Mesodermal cell (in vitro differentiated cells): ENCODE data around the gene ZNF160.
"Not testable (repeated sequence)": the region's sequence is repeated elsewhere in the genome, so short reads cannot be mapped to it uniquely, and the experiment has no call there.

Source experiments
- H3K27ac ChIP-seq: 2 replicates; pipeline ENCODE4 v1.7.0; 2013; ENCODE audit warnings: mild to moderate bottlenecking, low read depth, low read length, moderate library complexity; ENCODE audit not compliant: severe bottlenecking
- H3K36me3 ChIP-seq: 2 replicates; pipeline ENCODE4 v1.7.1; 2013; ENCODE audit warnings: mild to moderate bottlenecking, low read length, moderate library complexity; ENCODE audit not compliant: control insufficient read depth, insufficient read depth
- H3K4me1 ChIP-seq: one replicate; pipeline ENCODE4 v1.7.1; 2013; ENCODE audit warnings: mild to moderate bottlenecking, low read length; ENCODE audit not compliant: insufficient read depth, control insufficient read depth, poor library complexity, severe bottlenecking
- H3K4me3 ChIP-seq: 2 replicates; pipeline ENCODE4 v1.7.0; 2013; ENCODE audit warnings: low read length, control low read depth, mild to moderate bottlenecking; ENCODE audit not compliant: insufficient read depth, poor library complexity, severe bottlenecking; ENCODE audit errors: extremely low read depth
- H3K9me3 ChIP-seq: 2 replicates; pipeline ENCODE4 v1.7.1; 2013; ENCODE audit warnings: mild to moderate bottlenecking, low read length, moderate library complexity; ENCODE audit not compliant: control insufficient read depth
- WGBS, 2 experiments: methylation state at CpG; one replicate each; pipeline ENCODE4 v1.1.5; 2013; ENCODE audit warnings: missing lambda C conversion rate in 2 of 2; ENCODE audit not compliant: insufficient coverage in 2 of 2; 5-methylcytosine and 5-hydroxymethylcytosine counted together

ZNF160 gene

DNA sequence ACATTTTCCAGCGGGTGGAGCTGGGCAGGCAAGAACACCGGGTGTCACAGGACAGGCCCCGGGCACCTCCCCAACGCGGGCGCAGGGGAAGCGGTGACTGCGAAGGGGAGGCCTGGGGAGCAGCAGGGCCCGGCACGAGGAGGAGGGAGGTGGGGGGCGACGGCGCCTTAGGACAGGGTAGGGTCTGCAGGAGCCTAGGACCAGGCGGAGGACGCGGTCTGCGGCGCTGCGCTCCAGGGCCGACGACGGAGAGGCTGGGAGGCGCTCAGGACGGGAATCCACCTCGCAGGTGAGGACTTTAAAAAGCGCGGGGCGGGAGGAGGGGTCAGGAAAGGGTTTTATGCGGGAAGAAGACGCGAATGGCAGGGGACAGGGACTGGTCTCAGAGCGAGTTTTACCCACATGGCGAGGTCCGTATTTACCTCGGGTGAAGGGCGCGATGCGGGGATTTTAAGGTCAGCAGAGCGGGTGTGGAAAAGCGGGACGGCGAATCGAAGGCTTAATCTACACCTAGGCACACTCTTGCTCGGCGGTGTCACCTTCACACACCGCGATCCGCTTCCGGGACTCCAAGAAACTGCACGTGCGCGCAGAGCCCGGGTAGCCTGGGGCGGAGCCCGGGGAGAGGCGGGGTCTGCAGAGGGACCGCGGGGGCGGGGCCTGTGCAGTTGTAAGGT is 45.2 kb downstream of the ZNF160 start:
- no peaks in the 10 kb centered on the region for H3K4me1 ChIP-seq
- peaks cover 34% of the 10 kb centered on the region for H3K9me3 ChIP-seq
- 47 to 51% methylated on average over 51 to 53 of the region's 59 CpGs for WGBS, 2 experiments
- H3K4me3 ChIP-seq: no peak overlapping the region
- no peaks in the 10 kb centered on the region for H3K36me3 ChIP-seq
- H3K27ac ChIP-seq: no peak overlapping the region

DNA sequence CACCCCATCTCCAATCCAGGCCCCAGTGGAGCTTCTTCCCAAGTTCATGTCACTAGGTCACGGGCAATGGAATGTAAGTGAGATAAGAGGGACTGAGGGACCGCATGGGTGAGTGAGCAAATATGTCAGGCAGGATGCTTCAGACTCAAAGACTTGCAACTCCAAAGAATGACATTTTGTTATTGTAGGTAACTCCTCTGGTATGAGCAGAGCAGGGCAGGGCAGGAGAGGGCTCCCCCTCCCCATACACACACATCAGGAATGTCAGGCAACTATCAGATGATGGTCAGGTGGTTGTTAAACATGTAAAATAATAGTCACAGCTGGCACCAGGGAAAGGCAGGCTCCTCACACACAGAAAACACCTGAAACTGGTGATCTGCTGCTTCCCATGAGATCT is 48.1 kb downstream of the ZNF160 start:
- Histone ChIP-seq H3K4me3 (no peak overlapping the region), H3K27ac (no peak overlapping the region), H3K36me3 (no peaks in the 10 kb centered on the region), H3K4me1 (no peaks in the 10 kb centered on the region), H3K9me3 (peaks cover 37% of the 10 kb centered on the region)
- WGBS, 2 experiments: 50% methylated on average over 2 of the region's 2 CpGs; no CpG with 5 or more reads in 1 of the 2 experiments

DNA sequence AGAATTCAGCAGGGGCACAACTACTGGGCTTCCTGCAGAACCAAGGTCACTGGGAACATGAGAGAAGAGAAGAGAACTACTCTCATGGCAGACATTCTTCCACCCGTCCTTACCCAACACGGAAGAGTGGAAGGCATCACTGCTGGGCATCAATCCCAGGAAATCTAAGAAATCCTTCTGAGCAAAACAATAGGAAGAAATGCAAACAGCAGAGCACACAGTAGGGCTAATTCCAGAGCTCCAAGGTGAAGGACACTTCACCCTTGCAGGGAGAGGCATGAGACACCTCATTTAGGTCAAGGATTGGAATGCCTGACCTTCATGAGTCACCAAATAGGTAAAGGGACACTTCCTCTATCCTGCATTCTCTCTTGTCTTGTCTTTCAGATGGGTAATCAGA is 55.8 kb downstream of the ZNF160 start:
- no peaks in the 10 kb centered on the region for H3K4me1 ChIP-seq
- peaks cover 24% of the 10 kb centered on the region for H3K9me3 ChIP-seq
- no peaks in the 10 kb centered on the region for H3K36me3 ChIP-seq
- no peak overlapping the region for H3K4me3 ChIP-seq
- H3K27ac ChIP-seq: no peak overlapping the region
- 86 to 100% methylated on average over 1 to 2 of the region's 2 CpGs for WGBS, 2 experiments

DNA sequence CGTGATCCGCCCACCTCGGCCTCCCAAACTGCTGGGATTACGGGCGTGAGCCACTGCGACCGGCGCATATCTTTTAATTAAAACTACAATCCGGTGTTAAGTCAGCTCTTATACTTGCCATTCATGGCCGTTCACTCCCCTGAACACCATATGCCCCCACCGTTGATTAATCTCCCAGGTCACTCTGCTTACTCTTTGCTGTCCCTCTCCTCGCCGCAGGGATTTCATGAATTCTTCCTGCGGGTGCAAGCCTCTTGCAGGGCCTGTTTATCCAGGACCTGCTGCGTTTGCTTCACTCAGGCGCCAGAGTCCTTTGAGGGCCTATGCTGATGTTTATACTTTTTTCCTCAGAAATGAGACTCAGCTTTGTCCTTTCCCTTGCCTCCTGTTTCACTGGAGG is 57.7 kb downstream of the ZNF160 start:
- Histone ChIP-seq H3K36me3 (no peaks in the 10 kb centered on the region), H3K4me3 (no peak overlapping the region), H3K27ac (no peak overlapping the region), H3K4me1 (no peaks in the 10 kb centered on the region), H3K9me3 (peaks cover 16% of the 10 kb centered on the region)
- 82 to 89% methylated on average over 16 of the region's 16 CpGs for WGBS, 2 experiments

DNA sequence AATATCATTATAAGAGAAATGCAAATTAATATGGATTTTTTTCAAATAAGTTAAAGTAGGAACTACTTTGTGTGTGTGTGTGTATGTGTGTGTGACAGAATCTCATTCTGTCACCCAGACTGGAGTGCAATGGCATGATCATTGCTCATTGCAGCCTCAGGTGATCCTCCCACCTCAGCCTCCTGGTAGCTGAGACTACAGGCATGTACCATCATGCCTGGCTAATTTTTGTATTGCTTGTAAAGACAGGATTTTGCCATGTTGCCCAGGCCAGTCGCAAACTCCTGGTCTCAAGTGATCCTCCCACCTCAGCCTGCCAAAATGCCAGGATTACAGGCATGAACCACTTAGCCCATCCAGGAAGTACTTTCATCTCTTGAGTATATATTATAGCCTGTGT is 61.9 kb downstream of the ZNF160 start:
- H3K4me1 ChIP-seq: no peaks in the 10 kb centered on the region
- no CpG with 5 or more reads among the region's 1 CpG for WGBS, 2 experiments
- H3K4me3 ChIP-seq: no peak overlapping the region
- no peaks in the 10 kb centered on the region for H3K36me3 ChIP-seq
- H3K27ac ChIP-seq: no peak overlapping the region
- peaks cover 20% of the 10 kb centered on the region for H3K9me3 ChIP-seq

DNA sequence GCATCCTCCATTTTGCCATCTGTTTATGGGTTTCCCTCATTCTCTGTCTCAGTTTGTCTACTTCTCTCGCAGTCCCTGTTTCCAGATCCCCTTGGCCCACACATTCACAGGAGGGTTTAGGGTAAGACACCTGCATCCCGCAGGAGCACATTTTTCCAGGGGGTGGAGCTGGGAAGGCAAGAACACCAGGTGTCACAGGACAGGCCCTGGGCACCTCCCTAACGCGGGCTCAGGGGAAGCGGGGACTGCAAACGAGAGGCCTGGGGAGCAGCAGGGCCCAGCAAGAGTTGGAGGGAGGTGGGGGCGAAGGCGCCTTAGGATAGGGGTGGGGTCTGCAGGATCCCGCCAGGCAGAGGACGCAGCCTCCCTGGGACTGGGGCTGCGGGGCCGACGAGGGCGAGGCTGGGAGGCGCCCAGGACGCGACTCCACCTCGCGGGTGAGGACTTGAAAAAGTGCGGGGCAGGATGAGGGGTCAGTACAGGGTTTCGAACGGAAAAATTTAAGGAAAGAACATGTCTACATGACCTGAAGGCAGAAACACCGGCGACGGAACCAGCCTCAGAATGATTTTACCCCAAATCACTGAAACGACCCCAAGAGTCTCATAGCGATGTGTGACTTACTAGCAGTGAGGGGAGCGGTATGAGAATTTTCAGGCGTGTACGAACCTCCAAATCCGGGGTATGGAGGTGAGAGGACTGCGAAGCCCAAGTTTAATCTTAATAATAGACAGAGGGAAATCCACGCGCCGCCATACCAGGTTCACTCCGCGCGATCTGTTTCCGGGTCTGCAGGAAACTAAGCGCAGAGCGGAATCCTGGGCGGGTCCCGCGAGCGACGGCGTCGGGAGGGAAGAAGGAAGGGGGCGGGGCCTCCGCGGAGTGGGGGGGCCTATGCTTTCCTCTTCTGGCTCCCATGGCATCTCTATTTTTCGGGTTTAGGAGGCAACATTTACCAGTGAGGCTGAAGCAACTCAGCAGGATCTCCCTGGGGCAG is 65.8 kb downstream of the ZNF160 start:
- H3K4me1 ChIP-seq: no peaks in the 10 kb centered on the region
- peaks cover 21% of the 10 kb centered on the region for H3K9me3 ChIP-seq
- no peak overlapping the region for H3K27ac ChIP-seq
- 39 to 52% methylated on average over 38 to 47 of the region's 52 CpGs for WGBS, 2 experiments
- peak overlapping the region; percentile 50 for H3K4me3 ChIP-seq
- H3K36me3 ChIP-seq: no peaks in the 10 kb centered on the region

DNA sequence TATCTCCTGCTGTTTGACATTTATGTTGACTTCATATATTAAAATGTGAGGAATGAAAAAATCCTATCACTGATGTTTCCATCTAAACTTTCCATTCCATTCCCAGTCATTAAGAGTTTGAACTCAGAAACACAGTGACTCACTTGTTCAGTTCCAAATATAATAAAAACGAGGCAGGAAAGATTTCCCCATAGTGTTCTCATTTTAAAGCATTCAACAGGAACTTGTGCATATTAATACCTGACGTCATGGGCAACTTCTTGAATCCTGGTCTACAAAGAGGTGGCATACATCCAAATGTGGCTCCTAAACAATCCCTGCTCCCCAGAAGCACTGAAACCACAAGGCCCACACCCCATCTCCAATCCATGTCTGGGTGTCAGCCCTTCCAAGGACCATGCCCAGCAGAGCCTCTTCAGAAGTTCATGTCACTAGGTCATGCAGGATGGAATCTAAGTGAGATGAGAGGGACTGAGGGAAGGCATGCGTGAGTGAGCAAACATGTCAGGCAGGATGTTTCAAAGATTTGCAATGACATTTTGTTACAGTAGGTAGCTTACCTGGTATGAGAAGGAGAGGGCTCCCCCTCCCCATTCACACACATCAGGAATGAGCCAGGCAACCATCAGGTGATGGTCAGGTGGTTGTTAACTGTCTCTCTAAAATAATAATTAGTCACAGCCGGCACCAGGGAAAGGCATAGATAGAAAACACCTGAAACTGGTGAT is 68.1 kb downstream of the ZNF160 start:
- Histone ChIP-seq H3K4me1 (no peaks in the 10 kb centered on the region), H3K9me3 (peaks cover 21% of the 10 kb centered on the region), H3K27ac (no peak overlapping the region), H3K4me3 (no peak overlapping the region), H3K36me3 (no peaks in the 10 kb centered on the region)
- WGBS, 2 experiments: 82 to 83% methylated on average over 2 of the region's 4 CpGs

DNA sequence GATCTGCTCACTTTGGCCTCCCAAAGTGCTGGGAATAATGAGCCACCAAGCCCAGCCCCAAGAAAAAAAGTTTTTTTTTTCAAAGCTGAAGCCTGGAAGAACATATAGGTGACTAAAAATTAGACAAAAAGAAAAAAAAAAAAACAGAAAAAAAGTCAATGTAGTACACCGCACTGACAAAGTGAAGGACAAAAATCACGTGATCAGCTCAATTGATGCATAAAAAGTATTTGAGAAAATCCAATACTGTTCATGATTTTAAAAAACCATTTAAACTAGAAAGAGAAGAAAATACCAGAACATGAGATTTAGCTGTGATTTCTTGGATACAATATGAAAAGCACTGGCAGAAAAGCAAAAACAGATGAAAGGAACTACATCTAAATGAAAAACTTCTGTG is 69.2 kb downstream of the ZNF160 start:
- Histone ChIP-seq H3K9me3 (peaks cover 18% of the 10 kb centered on the region), H3K36me3 (no peaks in the 10 kb centered on the region), H3K4me3 (no peak overlapping the region), H3K27ac (no peak overlapping the region), H3K4me1 (no peaks in the 10 kb centered on the region)
- WGBS, 2 experiments: no CpG with 5 or more reads among the region's 2 CpGs

DNA sequence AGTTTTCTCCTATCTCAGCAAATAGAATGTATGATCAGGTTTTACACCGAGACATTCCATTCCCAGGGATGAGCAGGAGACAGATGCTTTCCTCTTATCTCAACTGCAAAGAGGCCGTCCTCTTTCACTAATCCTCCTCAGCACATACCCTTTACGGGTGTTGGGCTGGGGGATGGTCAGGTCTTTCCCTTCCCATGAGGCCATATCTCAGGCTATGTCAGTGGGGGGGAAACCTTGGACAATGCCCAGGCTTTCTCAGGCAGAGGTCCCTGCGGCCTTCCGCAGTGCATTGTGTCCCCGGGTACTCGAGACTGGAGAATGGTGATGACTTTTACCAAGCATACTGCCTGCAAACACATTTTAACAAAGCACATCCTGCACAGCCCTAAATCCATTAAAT is 74.9 kb downstream of the ZNF160 start:
- H3K27ac ChIP-seq: peak overlapping the region; percentile 23
- H3K4me1 ChIP-seq, H3K36me3 ChIP-seq, H3K4me3 ChIP-seq, H3K9me3 ChIP-seq: not testable (repeated sequence)
- WGBS, 2 experiments: 28 to 71% methylated on average over 1 to 2 of the region's 7 CpGs

DNA sequence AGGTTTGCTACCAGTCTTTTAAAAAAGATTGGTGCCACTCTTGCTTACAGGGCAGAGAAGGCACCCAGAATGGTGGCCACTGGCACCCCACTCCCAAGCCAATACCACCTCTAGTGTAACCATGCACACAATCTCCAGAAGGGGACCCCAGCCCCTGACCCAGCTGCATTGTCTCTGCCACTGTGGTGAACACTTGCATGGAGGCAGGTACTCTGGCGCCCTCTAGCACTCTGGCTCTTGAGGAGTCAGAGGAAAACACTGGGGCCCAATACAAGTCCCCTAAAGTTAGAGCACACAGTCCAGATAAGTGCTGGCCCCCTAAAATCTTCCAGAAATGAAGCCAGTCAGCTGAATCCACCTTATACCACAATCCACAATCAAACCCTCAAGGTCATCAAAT is 83.5 kb downstream of the ZNF160 start:
- Histone ChIP-seq H3K36me3 (no peaks in the 10 kb centered on the region), H3K4me3 (no peak overlapping the region), H3K9me3 (peaks cover 13% of the 10 kb centered on the region), H3K27ac (no peak overlapping the region), H3K4me1 (peaks cover 3% of the 10 kb centered on the region)
- WGBS, 2 experiments: 8 to 17% methylated on average over 1 of the region's 1 CpG
